Astrocyte (in vitro differentiated cells and primary cell): ENCODE results near the gene SELENOS. TPM values are rescaled to one million over a fixed set of nuclear protein-coding genes. Genes with fewer than 3 reads are reported as not detected.

Source experiments
- DNase-seq: peaks from one replicate; pipeline ENCODE4 v3.0.0-alpha.2; 2010; ENCODE audit warnings: low read depth
- FAIRE-seq: peaks from 2 replicates; lab custom pipeline; 2011; peaks lifted over from hg19 to GRCh38; lab: Jason Lieb, UNC
- H2AFZ ChIP-seq: 2 replicates; pipeline ENCODE4 v1.6.0; 2012; ENCODE audit warnings: low read depth, low read length, inconsistent platforms
- H3K27ac ChIP-seq: 2 replicates; pipeline ENCODE4 v1.5.1; 2011; ENCODE audit warnings: low read depth, low read length, inconsistent platforms
- H3K27me3 ChIP-seq: 2 replicates; pipeline ENCODE4 v1.6.0; 2011; ENCODE audit warnings: low read length, inconsistent platforms; ENCODE audit not compliant: insufficient read depth
- H3K36me3 ChIP-seq: 2 replicates; pipeline ENCODE4 v1.5.1; 2011; ENCODE audit warnings: low read length, inconsistent platforms; ENCODE audit not compliant: insufficient read depth
- H3K4me1 ChIP-seq: 2 replicates; pipeline ENCODE4 v1.5.1; 2011; ENCODE audit warnings: low read length, inconsistent platforms; ENCODE audit not compliant: insufficient read depth
- H3K4me2 ChIP-seq: 2 replicates; pipeline ENCODE4 v1.6.0; 2012; ENCODE audit warnings: low read length, inconsistent platforms
- H3K4me3 ChIP-seq: 2 replicates; pipeline ENCODE4 v1.5.1; 2011; ENCODE audit warnings: low read depth, mild to moderate bottlenecking, low read length, inconsistent platforms; ENCODE audit not compliant: insufficient read depth
- H3K79me2 ChIP-seq: 2 replicates; pipeline ENCODE4 v1.6.0; 2012; ENCODE audit warnings: mild to moderate bottlenecking, low read length, inconsistent platforms; ENCODE audit not compliant: insufficient read depth
- H3K9ac ChIP-seq: 2 replicates; pipeline ENCODE4 v1.6.0; 2012; ENCODE audit warnings: mild to moderate bottlenecking, low read length, inconsistent platforms
- H3K9me3 ChIP-seq: 2 replicates; pipeline ENCODE4 v1.5.1; 2012; ENCODE audit warnings: low read depth, mild to moderate bottlenecking, low read length, inconsistent platforms; ENCODE audit not compliant: insufficient read depth
- H4K20me1 ChIP-seq: 2 replicates; pipeline ENCODE4 v1.6.0; 2012; ENCODE audit warnings: low read length, inconsistent platforms; ENCODE audit not compliant: insufficient read depth
- H3K27ac Mint-ChIP-seq: one replicate; pipeline ENCODE4 v1.8.0; 2021; ENCODE audit warnings: mild to moderate bottlenecking, mixed read lengths; ENCODE audit not compliant: unreplicated experiment
- H3K27me3 Mint-ChIP-seq: one replicate; pipeline ENCODE4 v1.8.0; 2021; ENCODE audit warnings: low read depth, mixed read lengths; ENCODE audit not compliant: unreplicated experiment
- H3K36me3 Mint-ChIP-seq: one replicate; pipeline ENCODE4 v1.8.0; 2021; ENCODE audit warnings: low read depth, mixed read lengths; ENCODE audit not compliant: unreplicated experiment
- H3K4me1 Mint-ChIP-seq: one replicate; pipeline ENCODE4 v1.8.0; 2021; ENCODE audit warnings: low read depth, mixed read lengths; ENCODE audit not compliant: unreplicated experiment
- H3K4me3 Mint-ChIP-seq: one replicate; pipeline ENCODE4 v1.8.0; 2021; ENCODE audit warnings: mild to moderate bottlenecking, moderate library complexity, mixed read lengths; ENCODE audit not compliant: unreplicated experiment
- H3K9me3 Mint-ChIP-seq: one replicate; pipeline ENCODE4 v1.8.0; 2021; ENCODE audit warnings: mild to moderate bottlenecking, mixed read lengths; ENCODE audit not compliant: unreplicated experiment
- CTCF ChIP-seq: IDR thresholded peaks from 2 replicates; pipeline ENCODE4 v1.5.1; 2011; ENCODE audit warnings: low read depth, mild to moderate bottlenecking, inconsistent platforms, low read length, moderate library complexity; ENCODE audit not compliant: insufficient read depth
- EZH2 ChIP-seq: IDR thresholded peaks from 2 replicates; pipeline ENCODE4 v1.6.1; 2012; ENCODE audit warnings: mild to moderate bottlenecking, low read length, inconsistent platforms; ENCODE audit not compliant: insufficient read depth
- total RNA-seq: library from RNA; stranded (reverse); gene quantifications from 2 replicates; pipeline ENCODE4 v1.2.1, GENCODE V29; 2021

Gene SELENOS
- total RNA-seq, 1 donor from 2014 or later: 71.2 TPM

- peaks cover 11% of the 10 kb centered on the region for H3K36me3 ChIP-seq
- peak within 1 kb of the TSS; percentile 97 for H3K4me2 ChIP-seq
- Mint-ChIP-seq H3K27me3 (peaks cover 2% of the 10 kb centered on the region), H3K27ac (peak within 1 kb of the TSS; percentile 75), H3K36me3 (no peaks in the 10 kb centered on the region), H3K9me3 (no peaks in the 10 kb centered on the region), H3K4me3 (peak within 1 kb of the TSS; percentile 98), H3K4me1 (peaks cover 21% of the 10 kb centered on the region)
- H2AFZ ChIP-seq: peak within 1 kb of the TSS; percentile 86
- FAIRE-seq (no peak), DNase-seq (peak; percentile 89)
- no peaks in the 10 kb centered on the region for H3K9me3 ChIP-seq
- H4K20me1 ChIP-seq: peaks cover 37% of the 10 kb centered on the region
- peaks cover 40% of the 10 kb centered on the region for H3K79me2 ChIP-seq
- peak within 1 kb of the TSS; percentile 98 for H3K4me3 ChIP-seq
- peaks cover 24% of the 10 kb centered on the region for H3K4me1 ChIP-seq
- H3K27ac ChIP-seq: peak within 1 kb of the TSS; percentile 83
- no peaks in the 10 kb centered on the region for H3K27me3 ChIP-seq
- no peak for TF ChIP-seq CTCF
- H3K9ac ChIP-seq: peak within 1 kb of the TSS; percentile 95
Measured at GRCh38 chr15:101251830-101252820, 25.2 kb downstream of the SELENOS start, which contains the start of gene CHSY1. TSS of gene CHSY1 (minus strand) at chr15:101252048. CDS start at chr15:101251456, 592 bp downstream.

DNA sequence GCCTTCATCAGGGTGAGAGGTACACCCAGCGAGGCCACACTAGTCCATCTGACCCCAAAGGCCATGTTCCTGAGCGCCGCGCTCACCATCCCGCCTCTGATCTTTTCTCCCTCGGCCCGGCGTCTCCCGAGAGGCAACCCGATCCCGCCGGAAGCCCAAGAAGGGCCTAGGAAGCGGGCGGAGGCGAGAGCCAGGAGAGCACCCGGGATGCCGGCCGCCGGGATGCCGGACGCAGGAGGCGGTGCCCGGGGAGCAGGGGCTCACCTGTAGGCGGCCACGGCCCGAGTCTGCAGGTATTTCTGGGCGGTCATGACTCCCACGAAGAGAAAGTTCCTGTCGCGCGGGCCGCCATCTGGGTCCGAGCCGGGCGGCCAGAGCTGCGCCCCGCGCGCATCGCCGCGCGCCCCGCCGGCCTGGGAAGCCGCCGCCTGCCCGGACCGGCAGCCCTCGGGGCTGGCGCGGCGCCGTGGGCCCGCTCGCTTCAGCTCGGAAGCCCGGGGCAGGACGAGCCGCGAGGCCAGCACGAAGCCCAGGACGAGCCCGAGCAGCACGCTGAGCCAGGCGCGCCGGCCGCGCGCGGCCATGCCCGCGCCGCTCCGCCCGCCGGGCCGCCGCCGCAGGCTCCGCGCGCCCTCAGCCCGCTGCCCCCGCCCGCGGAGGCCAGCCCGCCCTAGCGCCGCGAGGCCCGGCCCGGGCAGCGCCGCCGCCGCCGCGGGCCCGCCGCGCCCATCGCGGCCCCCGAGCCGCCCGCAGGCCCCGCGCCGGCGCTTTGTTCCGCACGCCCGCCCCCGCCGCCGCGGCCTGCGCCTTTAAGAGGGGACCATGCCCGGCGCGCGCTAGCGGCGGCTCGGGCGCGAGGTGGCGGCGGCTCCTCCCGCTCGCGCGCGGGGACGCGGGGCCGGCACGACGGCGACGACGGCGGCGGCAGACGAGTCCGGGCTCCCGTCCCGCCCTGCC is 26.1 kb downstream of the SELENOS start:
- DNase-seq: no peak
- H3K27me3 ChIP-seq: no peaks in the 10 kb centered on the region
- no peak for FAIRE-seq
- H3K27ac Mint-ChIP-seq: peak overlapping the region; percentile 94
- peak overlapping the region; percentile 95 for H3K9ac ChIP-seq
- peak overlapping the region; percentile 83 for H3K27ac ChIP-seq
- H3K4me3 Mint-ChIP-seq: peak overlapping the region; percentile 98
- H3K9me3 Mint-ChIP-seq: no peaks in the 10 kb centered on the region
- H3K4me1 ChIP-seq: peaks cover 24% of the 10 kb centered on the region
- H3K79me2 ChIP-seq: peaks cover 50% of the 10 kb centered on the region
- peaks cover 3% of the 10 kb centered on the region for H3K36me3 Mint-ChIP-seq
- H3K27me3 Mint-ChIP-seq: peaks cover 2% of the 10 kb centered on the region
- TF ChIP-seq EZH2: no peak
- no peak for TF ChIP-seq CTCF
- peaks cover 21% of the 10 kb centered on the region for H3K4me1 Mint-ChIP-seq
- peaks cover 11% of the 10 kb centered on the region for H3K36me3 ChIP-seq
- peaks cover 47% of the 10 kb centered on the region for H4K20me1 ChIP-seq
- no peaks in the 10 kb centered on the region for H3K9me3 ChIP-seq
- H2AFZ ChIP-seq: peak overlapping the region; percentile 54
- H3K4me2 ChIP-seq: peak overlapping the region; percentile 97
- H3K4me3 ChIP-seq: peak overlapping the region; percentile 98
